Keratinocyte (primary cell): ENCODE results near the gene PYY. TPM values are rescaled to one million over a fixed set of nuclear protein-coding genes. Genes with fewer than 3 reads are reported as not detected.

Source experiments
- DNase-seq: peaks from one replicate; pipeline ENCODE4 v3.0.0-alpha.2; 2011; ENCODE audit warnings: low read depth, missing footprints, low spot score
- FAIRE-seq: peaks from 2 replicates; lab custom pipeline; 2011; peaks lifted over from hg19 to GRCh38; lab: Jason Lieb, UNC
- H2AFZ ChIP-seq: 2 replicates; pipeline ENCODE4 v1.6.0; 2012; ENCODE audit warnings: low read length, control low read depth, inconsistent platforms; ENCODE audit not compliant: control insufficient read depth
- H3K27ac ChIP-seq: 2 replicates; pipeline ENCODE4 v1.5.1; 2011; ENCODE audit warnings: low read length; ENCODE audit not compliant: control insufficient read depth, insufficient read depth
- H3K27me3 ChIP-seq: 3 replicates; pipeline ENCODE4 v1.6.0; 2011; ENCODE audit warnings: low read length; ENCODE audit not compliant: control insufficient read depth, insufficient read depth; ENCODE audit errors: extremely low read depth
- H3K36me3 ChIP-seq, 2 experiments: 2 replicates in 1 of 2; 3 replicates in 1 of 2; pipeline ENCODE4 v1.5.1; 2011; ENCODE audit warnings: low read length in 2 of 2, mild to moderate bottlenecking in 1 of 2; ENCODE audit not compliant: control insufficient read depth in 2 of 2, insufficient read depth in 2 of 2; ENCODE audit errors: extremely low read depth in 1 of 2
- H3K4me1 ChIP-seq: 3 replicates; pipeline ENCODE4 v1.5.1; 2011; ENCODE audit warnings: low read length; ENCODE audit not compliant: control insufficient read depth, insufficient read depth; ENCODE audit errors: extremely low read depth
- H3K4me2 ChIP-seq: 3 replicates; pipeline ENCODE4 v1.6.0; 2011; ENCODE audit warnings: low read depth, low read length; ENCODE audit not compliant: control insufficient read depth, insufficient read depth; ENCODE audit errors: extremely low read depth
- H3K4me3 ChIP-seq, 3 experiments: fragments of 200-600 bp in 1 of 3; sonication (generic) in 1 of 3; 2 replicates in 2 of 3; 3 replicates in 1 of 3; pipeline ENCODE4 v1.5.1; 2011 to 2016; ENCODE audit warnings: low read length in 3 of 3, mild to moderate bottlenecking in 3 of 3, control low read depth in 2 of 3, inconsistent platforms in 1 of 3, low read depth in 1 of 3, mixed read lengths in 1 of 3, mixed run types in 1 of 3, moderate library complexity in 1 of 3; ENCODE audit not compliant: control insufficient read depth in 2 of 3, insufficient read depth in 2 of 3; ENCODE audit errors: extremely low read depth in 1 of 3
- H3K79me2 ChIP-seq: 2 replicates; pipeline ENCODE4 v1.6.0; 2012; ENCODE audit warnings: low read length; ENCODE audit not compliant: control insufficient read depth, insufficient read depth
- H3K9ac ChIP-seq: 3 replicates; pipeline ENCODE4 v1.6.0; 2011; ENCODE audit warnings: low read length; ENCODE audit not compliant: control insufficient read depth, insufficient read depth; ENCODE audit errors: extremely low read depth
- H3K9me1 ChIP-seq: 3 replicates; pipeline ENCODE4 v1.6.0; 2011; ENCODE audit warnings: low read length; ENCODE audit not compliant: control insufficient read depth, insufficient read depth; ENCODE audit errors: extremely low read depth
- H3K9me3 ChIP-seq: 2 replicates; pipeline ENCODE4 v1.5.1; 2012; ENCODE audit warnings: low read depth, low read length; ENCODE audit not compliant: control insufficient read depth
- H4K20me1 ChIP-seq: 3 replicates; pipeline ENCODE4 v1.6.0; 2011; ENCODE audit warnings: low read length; ENCODE audit not compliant: control insufficient read depth, insufficient read depth; ENCODE audit errors: extremely low read depth
- CTCF ChIP-seq, 3 experiments: IDR thresholded peaks in 1 of 3; conservative IDR thresholded peaks in 1 of 3; optimal IDR thresholded peaks in 1 of 3; 2 replicates in 2 of 3; 3 replicates in 1 of 3; pipeline versions ENCODE3 to v1.5.1; 2011; ENCODE audit warnings: low read length in 3 of 3, mild to moderate bottlenecking in 3 of 3, moderate library complexity in 2 of 3, control low read depth in 1 of 3, inconsistent platforms in 1 of 3; ENCODE audit not compliant: insufficient read depth in 2 of 3; ENCODE audit errors: extremely low read depth in 1 of 3
- EZH2 ChIP-seq: IDR thresholded peaks from one replicate; pipeline ENCODE4 v1.6.1; 2012; ENCODE audit warnings: inconsistent platforms, mild to moderate bottlenecking, low read length, moderate library complexity
- dilution Hi-C: fragments of 300-500 bp; cut with MboI; formaldehyde crosslinking; loops from one replicate; pipeline ENCODE4 v1.7.0; 2020; ENCODE audit warnings: low sequenced_read_pairs; ENCODE audit not compliant: extremely low pct_ligation_motif_present
- polyA plus RNA-seq, 5 experiments: library from polyadenylated mRNA; depleted of rRNA in 3 of 5; stranded (reverse) in 3 of 5; stranded (forward) in 1 of 5; unstranded in 1 of 5; fragments of >200 nt; gene quantifications; 1 replicate in 1 of 5; 2 replicates in 3 of 5; 3 replicates in 1 of 5; pipeline versions ENCODE4 v1.2.1 to v1.2.3, GENCODE V29; 2011 to 2012; ENCODE audit warnings: missing spikeins in 2 of 5, low read depth in 1 of 5, low replicate concordance in 1 of 5

Gene PYY
- polyA plus RNA-seq, 1 donor (not counting 4 experiments of a cell fraction or from before 2014, with no cell fraction given) = not detected

GRCh38 chr17:43936434-43936833, 17.3 kb downstream of the PYY start:
- FAIRE-seq = peak; percentile 5
- no peaks in the 10 kb centered on the region for H3K36me3 ChIP-seq
- no peaks in the 10 kb centered on the region for H3K79me2 ChIP-seq
- no peaks in the 10 kb centered on the region for H4K20me1 ChIP-seq
- no peak for DNase-seq
- H3K4me2 ChIP-seq = no peak overlapping the region
- no peaks in the 10 kb centered on the region for H3K9me3 ChIP-seq
- peaks cover 11% of the 10 kb centered on the region for H3K27me3 ChIP-seq
- peaks cover 3% of the 10 kb centered on the region for H3K4me1 ChIP-seq
- TF ChIP-seq EZH2 = no peak
- TF ChIP-seq CTCF (optimal IDR thresholded peaks at IDR 0.05 in 1 of 3, IDR thresholded peaks at IDR 0.05 in 1 of 3, conservative IDR thresholded peaks at IDR 0.05 in 1 of 3; ENCODE audit: extremely low read depth in 1 of 3, insufficient read depth in 2 of 3, low read length in 3 of 3) = no peak
- dilution Hi-C loops = no loop called here
- H3K27ac ChIP-seq = no peak overlapping the region
- H2AFZ ChIP-seq = no peak overlapping the region
- no peaks in the 10 kb centered on the region for H3K9me1 ChIP-seq
- no peak overlapping the region for H3K4me3 ChIP-seq
- no peak overlapping the region for H3K9ac ChIP-seq

- H3K79me2 ChIP-seq = no peaks in the 10 kb centered on the region
- peaks cover 3% of the 10 kb centered on the region for H3K4me1 ChIP-seq
- no peak for FAIRE-seq
- no peak overlapping the region for H3K9ac ChIP-seq
- no peak overlapping the region for H3K4me3 ChIP-seq
- dilution Hi-C loops = no loop called here
- no peaks in the 10 kb centered on the region for H3K9me1 ChIP-seq
- TF ChIP-seq EZH2 = no peak
- no peak for TF ChIP-seq CTCF (optimal IDR thresholded peaks at IDR 0.05 in 1 of 3, IDR thresholded peaks at IDR 0.05 in 1 of 3, conservative IDR thresholded peaks at IDR 0.05 in 1 of 3; ENCODE audit: extremely low read depth in 1 of 3, insufficient read depth in 2 of 3, low read length in 3 of 3)
- no peak for DNase-seq
- no peak overlapping the region for H3K4me2 ChIP-seq
- H4K20me1 ChIP-seq = no peaks in the 10 kb centered on the region
- H3K27ac ChIP-seq = no peak overlapping the region
- H3K27me3 ChIP-seq = peaks cover 11% of the 10 kb centered on the region
- no peaks in the 10 kb centered on the region for H3K9me3 ChIP-seq
- H2AFZ ChIP-seq = no peak overlapping the region
- H3K36me3 ChIP-seq = no peaks in the 10 kb centered on the region
Measured at GRCh38 chr17:43935926-43936261, 17.8 kb downstream of the PYY start.
